T follicular helper cell (primary cell): ENCODE measurements around the gene NT5DC4.

Experiments
- DNase-seq: peaks from one replicate; pipeline ENCODE4 v3.0.0-alpha.2; 2020; ENCODE audit warnings: low read depth

Gene NT5DC4

GRCh38 chr2:112754564-112754963, 33.7 kb downstream of the NT5DC4 start:
- no peak for DNase-seq

- DNase-seq: no peak
Observed at GRCh38 chr2:112755444-112755843, 34.6 kb downstream of the NT5DC4 start.

- DNase-seq: no peak
Observed at GRCh38 chr2:112756207-112756606, 35.4 kb downstream of the NT5DC4 start.

- DNase-seq: no peak
Observed at GRCh38 chr2:112757265-112757664, 36.4 kb downstream of the NT5DC4 start.

- no peak for DNase-seq
Observed at GRCh38 chr2:112758711-112759110, 37.9 kb downstream of the NT5DC4 start.

GRCh38 chr2:112760149-112760548, 39.3 kb downstream of the NT5DC4 start:
- no peak for DNase-seq

- no peak for DNase-seq
Observed at GRCh38 chr2:112762276-112762675, 41.5 kb downstream of the NT5DC4 start.

GRCh38 chr2:112764071-112765044, 43.5 kb downstream of the NT5DC4 start, which contains the start of gene CKAP2L:
CKAP2L (minus strand) TSS chr2:112764609; CDS start chr2:112764598, 11 bp downstream.
- DNase-seq: peak; percentile 94

- no peak for DNase-seq
Observed at GRCh38 chr2:112765251-112765650, 44.4 kb downstream of the NT5DC4 start.

GRCh38 chr2:112767693-112768330, 47.0 kb downstream of the NT5DC4 start:
- no peak for DNase-seq

- no peak for DNase-seq
Observed at GRCh38 chr2:112768432-112768831, 47.6 kb downstream of the NT5DC4 start.

GRCh38 chr2:112772322-112772721, 51.5 kb downstream of the NT5DC4 start:
- DNase-seq: no peak

GRCh38 chr2:112772911-112773475, 52.2 kb downstream of the NT5DC4 start:
- DNase-seq: no peak

- DNase-seq: no peak
Observed at GRCh38 chr2:112773556-112773955, 52.7 kb downstream of the NT5DC4 start.

- no peak for DNase-seq
Observed at GRCh38 chr2:112774536-112775285, 53.9 kb downstream of the NT5DC4 start.

GRCh38 chr2:112776113-112776512, 55.3 kb downstream of the NT5DC4 start:
- no peak for DNase-seq

GRCh38 chr2:112777036-112777435, 56.2 kb downstream of the NT5DC4 start:
- DNase-seq: no peak

- no peak for DNase-seq
Observed at GRCh38 chr2:112779598-112779997, 58.8 kb downstream of the NT5DC4 start.

GRCh38 chr2:112782234-112782799, 61.5 kb downstream of the NT5DC4 start:
- DNase-seq: no peak

GRCh38 chr2:112783187-112783714, 62.4 kb downstream of the NT5DC4 start:
- DNase-seq: no peak
